ENCODE results near the gene CHI3L1. TPM values are rescaled to one million over a fixed set of nuclear protein-coding genes. Genes with fewer than 3 reads are reported as not detected.

CHI3L1 gene
- total RNA-seq, 1 experiment from 2014 or later, result not detected

DNA sequence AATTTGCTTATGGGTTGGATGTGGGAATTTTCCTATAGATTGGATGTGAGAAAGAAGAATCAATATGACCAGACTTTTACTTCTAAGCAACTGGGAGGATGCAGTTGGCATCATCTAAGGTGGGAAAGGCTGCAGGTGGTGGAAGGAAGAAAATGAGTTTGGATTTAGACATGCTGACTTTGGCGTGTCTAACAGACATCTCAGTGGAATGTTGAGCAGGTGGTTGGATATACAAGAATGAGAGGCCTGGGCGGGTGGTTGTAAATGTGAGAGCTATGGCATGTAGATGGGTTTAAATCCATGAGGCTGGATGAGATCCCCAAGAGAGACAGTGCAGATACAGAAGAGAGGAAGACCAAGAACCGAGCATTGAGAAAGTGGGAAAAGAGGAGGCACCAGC is 48.4 kb downstream of the CHI3L1 start:
- ATAC-seq, result no peak
- Histone ChIP-seq H3K79me2 (ENCODE audit: insufficient read depth, low read length) (no peaks in the 10 kb centered on the region), H3K4me2 (ENCODE audit: low read length) (no peak overlapping the region), H3K4me3 (replicated peaks in 1 of 2; ENCODE audit: low read depth in 1 of 2, low read length in 2 of 2) (no peak overlapping the region), H3K9ac (ENCODE audit: low read length) (no peak overlapping the region), H4K20me1 (ENCODE audit: insufficient read depth) (no peaks in the 10 kb centered on the region), H3K4me1 (ENCODE audit: control insufficient read depth in 1 of 2, insufficient read depth in 2 of 2, low read length in 2 of 2) (peaks cover 0 to 11% of the 10 kb centered on the region in 2 experiments; a peak in 3 of 4 replicates), H2AFZ (ENCODE audit: low read depth, low read length, poor library complexity, severe bottlenecking) (no peak overlapping the region), H3K9me2 (ENCODE audit: insufficient read depth) (no peaks in the 10 kb centered on the region), H3K9me3 (ENCODE audit: control insufficient read depth in 1 of 2, insufficient read depth in 1 of 2, low read depth in 1 of 2, low read length in 2 of 2) (no peaks in the 10 kb centered on the region), H3K27ac (ENCODE audit: low read depth, low read length) (no peak overlapping the region), H3K36me3 (ENCODE audit: control insufficient read depth in 1 of 2, insufficient read depth in 2 of 2, low read length in 2 of 2) (no peaks in the 10 kb centered on the region), H3K27me3 (ENCODE audit: insufficient read depth, low read length) (no peaks in the 10 kb centered on the region)
- ChIA-PET RAD21 (ENCODE audit: low non-redundant PET in 1 of 2, low total read pairs in 2 of 2, uncharacterized antibody in 2 of 2, unreplicated experiment in 2 of 2) (no interaction called here), CTCF (no interaction called here), POLR2A (no interaction called here)
- intact Hi-C loops (cut with micrococcal nuclease), result no loop called here
- no peak for DNase-seq (ENCODE audit: low read depth, low spot score)
- no peak for TF ChIP-seq SIN3A (IDR thresholded peaks at IDR 0.05; ENCODE audit: low read depth)
- no peak for TF ChIP-seq ZNF274 (IDR thresholded peaks at IDR 0.05; ENCODE audit: low read depth, low read length)
- TF ChIP-seq, protein P1, sequence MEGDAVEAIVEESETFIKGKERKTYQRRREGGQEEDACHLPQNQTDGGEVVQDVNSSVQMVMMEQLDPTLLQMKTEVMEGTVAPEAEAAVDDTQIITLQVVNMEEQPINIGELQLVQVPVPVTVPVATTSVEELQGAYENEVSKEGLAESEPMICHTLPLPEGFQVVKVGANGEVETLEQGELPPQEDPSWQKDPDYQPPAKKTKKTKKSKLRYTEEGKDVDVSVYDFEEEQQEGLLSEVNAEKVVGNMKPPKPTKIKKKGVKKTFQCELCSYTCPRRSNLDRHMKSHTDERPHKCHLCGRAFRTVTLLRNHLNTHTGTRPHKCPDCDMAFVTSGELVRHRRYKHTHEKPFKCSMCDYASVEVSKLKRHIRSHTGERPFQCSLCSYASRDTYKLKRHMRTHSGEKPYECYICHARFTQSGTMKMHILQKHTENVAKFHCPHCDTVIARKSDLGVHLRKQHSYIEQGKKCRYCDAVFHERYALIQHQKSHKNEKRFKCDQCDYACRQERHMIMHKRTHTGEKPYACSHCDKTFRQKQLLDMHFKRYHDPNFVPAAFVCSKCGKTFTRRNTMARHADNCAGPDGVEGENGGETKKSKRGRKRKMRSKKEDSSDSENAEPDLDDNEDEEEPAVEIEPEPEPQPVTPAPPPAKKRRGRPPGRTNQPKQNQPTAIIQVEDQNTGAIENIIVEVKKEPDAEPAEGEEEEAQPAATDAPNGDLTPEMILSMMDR (IDR thresholded peaks at IDR 0.05 in 2 of 3, conservative IDR thresholded peaks at IDR 0.05 in 1 of 3; ENCODE audit: borderline replicate concordance in 1 of 3, insufficient read depth in 1 of 3, low read depth in 2 of 3, low read length in 2 of 3), result no peak
- no peak for TF ChIP-seq TCF7L2 (IDR thresholded peaks at IDR 0.05; ENCODE audit: borderline replicate concordance, extremely low read depth, insufficient read depth, insufficient read length)
- no peak for TF ChIP-seq YY1 (IDR thresholded peaks at IDR 0.05; ENCODE audit: extremely low read depth, insufficient replicate concordance, low read depth, low read length)
- TF ChIP-seq POLR2A (IDR thresholded peaks at IDR 0.05; ENCODE audit: borderline replicate concordance, extremely low read depth, insufficient read depth, insufficient read length), result no peak
- no peak for TF ChIP-seq FOSL1 (IDR thresholded peaks at IDR 0.05; ENCODE audit: low read depth)
- TF ChIP-seq, protein P2, sequence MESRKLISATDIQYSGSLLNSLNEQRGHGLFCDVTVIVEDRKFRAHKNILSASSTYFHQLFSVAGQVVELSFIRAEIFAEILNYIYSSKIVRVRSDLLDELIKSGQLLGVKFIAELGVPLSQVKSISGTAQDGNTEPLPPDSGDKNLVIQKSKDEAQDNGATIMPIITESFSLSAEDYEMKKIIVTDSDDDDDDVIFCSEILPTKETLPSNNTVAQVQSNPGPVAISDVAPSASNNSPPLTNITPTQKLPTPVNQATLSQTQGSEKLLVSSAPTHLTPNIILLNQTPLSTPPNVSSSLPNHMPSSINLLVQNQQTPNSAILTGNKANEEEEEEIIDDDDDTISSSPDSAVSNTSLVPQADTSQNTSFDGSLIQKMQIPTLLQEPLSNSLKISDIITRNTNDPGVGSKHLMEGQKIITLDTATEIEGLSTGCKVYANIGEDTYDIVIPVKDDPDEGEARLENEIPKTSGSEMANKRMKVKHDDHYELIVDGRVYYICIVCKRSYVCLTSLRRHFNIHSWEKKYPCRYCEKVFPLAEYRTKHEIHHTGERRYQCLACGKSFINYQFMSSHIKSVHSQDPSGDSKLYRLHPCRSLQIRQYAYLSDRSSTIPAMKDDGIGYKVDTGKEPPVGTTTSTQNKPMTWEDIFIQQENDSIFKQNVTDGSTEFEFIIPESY (IDR thresholded peaks at IDR 0.05; ENCODE audit: extremely low read depth, insufficient replicate concordance, low read length), result no peak
- TF ChIP-seq JUND (IDR thresholded peaks at IDR 0.05), result no peak
- no peak for TF ChIP-seq SRF (IDR thresholded peaks at IDR 0.05; ENCODE audit: low read depth)
- no peak for TF ChIP-seq EZH2 (IDR thresholded peaks at IDR 0.05)
- TF ChIP-seq, protein P3, sequence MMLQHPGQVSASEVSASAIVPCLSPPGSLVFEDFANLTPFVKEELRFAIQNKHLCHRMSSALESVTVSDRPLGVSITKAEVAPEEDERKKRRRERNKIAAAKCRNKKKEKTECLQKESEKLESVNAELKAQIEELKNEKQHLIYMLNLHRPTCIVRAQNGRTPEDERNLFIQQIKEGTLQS (IDR thresholded peaks at IDR 0.05), result no peak
- no peak for TF ChIP-seq ELF1 (IDR thresholded peaks at IDR 0.05; ENCODE audit: borderline replicate concordance, low read depth)
- TF ChIP-seq EZH2phosphoT487 (IDR thresholded peaks at IDR 0.05; ENCODE audit: borderline replicate concordance), result no peak
- TF ChIP-seq, protein P4, sequence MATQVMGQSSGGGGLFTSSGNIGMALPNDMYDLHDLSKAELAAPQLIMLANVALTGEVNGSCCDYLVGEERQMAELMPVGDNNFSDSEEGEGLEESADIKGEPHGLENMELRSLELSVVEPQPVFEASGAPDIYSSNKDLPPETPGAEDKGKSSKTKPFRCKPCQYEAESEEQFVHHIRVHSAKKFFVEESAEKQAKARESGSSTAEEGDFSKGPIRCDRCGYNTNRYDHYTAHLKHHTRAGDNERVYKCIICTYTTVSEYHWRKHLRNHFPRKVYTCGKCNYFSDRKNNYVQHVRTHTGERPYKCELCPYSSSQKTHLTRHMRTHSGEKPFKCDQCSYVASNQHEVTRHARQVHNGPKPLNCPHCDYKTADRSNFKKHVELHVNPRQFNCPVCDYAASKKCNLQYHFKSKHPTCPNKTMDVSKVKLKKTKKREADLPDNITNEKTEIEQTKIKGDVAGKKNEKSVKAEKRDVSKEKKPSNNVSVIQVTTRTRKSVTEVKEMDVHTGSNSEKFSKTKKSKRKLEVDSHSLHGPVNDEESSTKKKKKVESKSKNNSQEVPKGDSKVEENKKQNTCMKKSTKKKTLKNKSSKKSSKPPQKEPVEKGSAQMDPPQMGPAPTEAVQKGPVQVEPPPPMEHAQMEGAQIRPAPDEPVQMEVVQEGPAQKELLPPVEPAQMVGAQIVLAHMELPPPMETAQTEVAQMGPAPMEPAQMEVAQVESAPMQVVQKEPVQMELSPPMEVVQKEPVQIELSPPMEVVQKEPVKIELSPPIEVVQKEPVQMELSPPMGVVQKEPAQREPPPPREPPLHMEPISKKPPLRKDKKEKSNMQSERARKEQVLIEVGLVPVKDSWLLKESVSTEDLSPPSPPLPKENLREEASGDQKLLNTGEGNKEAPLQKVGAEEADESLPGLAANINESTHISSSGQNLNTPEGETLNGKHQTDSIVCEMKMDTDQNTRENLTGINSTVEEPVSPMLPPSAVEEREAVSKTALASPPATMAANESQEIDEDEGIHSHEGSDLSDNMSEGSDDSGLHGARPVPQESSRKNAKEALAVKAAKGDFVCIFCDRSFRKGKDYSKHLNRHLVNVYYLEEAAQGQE (IDR thresholded peaks at IDR 0.05; ENCODE audit: low read depth), result no peak
- TF ChIP-seq SP1 (IDR thresholded peaks at IDR 0.05; ENCODE audit: low read depth), result no peak
- no peak for TF ChIP-seq CEBPB (IDR thresholded peaks at IDR 0.05; ENCODE audit: low read depth)
- BruUV-seq (replicated peaks), result no TSS peak
